Neutrophil (primary cell): ENCODE measurements around the gene NEDD1.

Source experiments
- H3K27ac ChIP-seq: fragments of 200-600 bp; sonication (generic); 2 replicates; pipeline ENCODE4 v1.5.1; 2016; ENCODE audit warnings: mild to moderate bottlenecking, moderate library complexity
- H3K27me3 ChIP-seq: fragments of 200-600 bp; sonication (generic); 2 replicates; pipeline ENCODE4 v1.6.0; 2016; ENCODE audit warnings: mild to moderate bottlenecking
- H3K36me3 ChIP-seq: fragments of 200-600 bp; sonication (generic); 2 replicates; pipeline ENCODE4 v1.5.1; 2017
- H3K4me1 ChIP-seq, 2 experiments: fragments of 200-600 bp in 1 of 2; sonication (generic) in 1 of 2; 1 replicate in 1 of 2; 2 replicates in 1 of 2; pipeline versions ENCODE4 v1.5.1 to v1.6.1; 2013 to 2016; ENCODE audit warnings: low read depth in 1 of 2, low read length in 1 of 2, mild to moderate bottlenecking in 1 of 2, moderate library complexity in 1 of 2; ENCODE audit not compliant: control insufficient read depth in 1 of 2, insufficient read depth in 1 of 2
- H3K4me3 ChIP-seq, 2 experiments: fragments of 200-600 bp in 1 of 2; sonication (generic) in 1 of 2; 1 replicate in 1 of 2; 2 replicates in 1 of 2; pipeline ENCODE4 v1.5.1; 2013 to 2016; ENCODE audit warnings: low read depth in 1 of 2, low read length in 1 of 2, mild to moderate bottlenecking in 1 of 2, moderate library complexity in 1 of 2
- H3K9me3 ChIP-seq: fragments of 200-600 bp; sonication (generic); 2 replicates; pipeline ENCODE4 v1.5.1; 2016
- TF ChIP-seq, protein P1 (sequence below): fragments of 200-600 bp; sonication (generic); IDR thresholded peaks from 2 replicates; pipeline ENCODE4 v1.5.1; 2016; ENCODE audit warnings: antibody characterized with exemption

NEDD1 gene

DNA sequence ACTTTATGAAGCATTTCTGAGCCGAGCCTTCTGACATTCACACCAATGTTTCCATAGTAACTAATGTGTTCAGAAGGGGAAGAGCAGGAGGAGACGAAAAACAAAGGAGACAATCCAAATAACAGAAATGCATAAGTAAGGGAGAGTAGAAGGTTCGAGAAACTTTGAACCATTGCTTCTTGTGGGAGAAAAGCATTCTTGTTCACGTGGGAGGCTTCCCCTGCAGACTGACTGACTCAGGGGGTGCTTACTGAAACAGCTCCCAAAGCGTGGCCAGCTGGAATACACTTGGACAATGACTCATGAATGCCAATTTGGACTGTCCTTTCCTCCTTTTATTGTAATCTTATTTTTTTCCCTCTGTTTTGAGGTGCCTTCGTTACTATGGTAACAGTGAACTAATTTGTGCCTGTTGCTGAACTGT lies 73.9 kb downstream of the NEDD1 start:
- Histone ChIP-seq H3K4me1 (peaks cover 2 to 7% of the 10 kb centered on the region in 2 experiments), H3K27ac (no peak overlapping the region), H3K4me3 (no peak overlapping the region), H3K9me3 (no peaks in the 10 kb centered on the region), H3K36me3 (no peaks in the 10 kb centered on the region), H3K27me3 (peaks cover 20% of the 10 kb centered on the region)
- TF ChIP-seq, protein P1, sequence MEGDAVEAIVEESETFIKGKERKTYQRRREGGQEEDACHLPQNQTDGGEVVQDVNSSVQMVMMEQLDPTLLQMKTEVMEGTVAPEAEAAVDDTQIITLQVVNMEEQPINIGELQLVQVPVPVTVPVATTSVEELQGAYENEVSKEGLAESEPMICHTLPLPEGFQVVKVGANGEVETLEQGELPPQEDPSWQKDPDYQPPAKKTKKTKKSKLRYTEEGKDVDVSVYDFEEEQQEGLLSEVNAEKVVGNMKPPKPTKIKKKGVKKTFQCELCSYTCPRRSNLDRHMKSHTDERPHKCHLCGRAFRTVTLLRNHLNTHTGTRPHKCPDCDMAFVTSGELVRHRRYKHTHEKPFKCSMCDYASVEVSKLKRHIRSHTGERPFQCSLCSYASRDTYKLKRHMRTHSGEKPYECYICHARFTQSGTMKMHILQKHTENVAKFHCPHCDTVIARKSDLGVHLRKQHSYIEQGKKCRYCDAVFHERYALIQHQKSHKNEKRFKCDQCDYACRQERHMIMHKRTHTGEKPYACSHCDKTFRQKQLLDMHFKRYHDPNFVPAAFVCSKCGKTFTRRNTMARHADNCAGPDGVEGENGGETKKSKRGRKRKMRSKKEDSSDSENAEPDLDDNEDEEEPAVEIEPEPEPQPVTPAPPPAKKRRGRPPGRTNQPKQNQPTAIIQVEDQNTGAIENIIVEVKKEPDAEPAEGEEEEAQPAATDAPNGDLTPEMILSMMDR = no peak

DNA sequence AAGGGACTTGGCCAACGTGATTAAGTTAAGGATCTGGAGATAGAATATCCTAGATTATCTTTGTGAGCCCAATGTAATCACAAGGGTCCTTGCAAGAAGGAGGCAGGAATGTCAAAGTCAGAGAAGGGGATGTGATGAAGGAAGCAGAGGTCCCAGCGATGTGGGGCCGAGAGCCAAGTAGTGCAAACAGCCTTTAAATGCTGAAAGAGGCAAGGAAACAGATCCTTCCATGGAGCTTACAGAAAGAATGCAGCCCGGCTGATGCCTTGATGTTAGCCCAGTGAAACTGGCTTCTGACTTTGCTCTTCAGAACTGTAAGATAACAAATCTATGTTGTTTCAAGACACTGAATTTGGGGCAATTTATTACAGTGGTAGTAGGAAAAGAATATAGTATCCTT lies 74.9 kb downstream of the NEDD1 start:
- no peaks in the 10 kb centered on the region for H3K36me3 ChIP-seq
- TF ChIP-seq, protein P1 = no peak
- peaks cover 29% of the 10 kb centered on the region for H3K27me3 ChIP-seq
- no peak overlapping the region for H3K4me3 ChIP-seq
- peaks cover 2 to 7% of the 10 kb centered on the region in 2 experiments for H3K4me1 ChIP-seq
- no peaks in the 10 kb centered on the region for H3K9me3 ChIP-seq
- no peak overlapping the region for H3K27ac ChIP-seq

GRCh38 chr12:96982671-96983070 lies 75.6 kb downstream of the NEDD1 start:
- Histone ChIP-seq H3K27me3 (peaks cover 36% of the 10 kb centered on the region), H3K4me3 (no peak overlapping the region), H3K27ac (no peak overlapping the region), H3K9me3 (no peaks in the 10 kb centered on the region), H3K4me1 (peaks cover 2 to 7% of the 10 kb centered on the region in 2 experiments), H3K36me3 (no peaks in the 10 kb centered on the region)
- TF ChIP-seq, protein P1 = no peak

GRCh38 chr12:96985515-96986362 lies 78.7 kb downstream of the NEDD1 start:
- Histone ChIP-seq H3K27ac (no peak overlapping the region), H3K27me3 (peaks cover 67% of the 10 kb centered on the region), H3K4me3 (no peak overlapping the region), H3K36me3 (no peaks in the 10 kb centered on the region), H3K4me1 (peaks cover 2 to 7% of the 10 kb centered on the region in 2 experiments), H3K9me3 (no peaks in the 10 kb centered on the region)
- TF ChIP-seq, protein P1 = peak; percentile 48

GRCh38 chr12:96986883-96987523 lies 79.9 kb downstream of the NEDD1 start:
- Histone ChIP-seq H3K4me3 (no peak overlapping the region), H3K27ac (no peak overlapping the region), H3K9me3 (no peaks in the 10 kb centered on the region), H3K4me1 (peaks cover 2 to 7% of the 10 kb centered on the region in 2 experiments), H3K36me3 (no peaks in the 10 kb centered on the region), H3K27me3 (peaks cover 73% of the 10 kb centered on the region)
- TF ChIP-seq, protein P1 = no peak
